Measurements from ENCODE around the gene TIMM44. TPM values are rescaled to one million over a fixed set of nuclear protein-coding genes. Genes with fewer than 3 reads are reported as not detected.
"Not testable (repeated sequence)": the region's sequence is repeated elsewhere in the genome, so short reads cannot be mapped to it uniquely, and the experiment has no call there.

TIMM44 gene
- total and polyA plus RNA-seq, 4 donors, result 17.7 to 35.8 (median 26.6) TPM

GRCh38 chr19:7961920-7962626, 18.6 kb upstream of the TIMM44 start:
- DNase-seq (ENCODE audit: low spot score), result no peak

GRCh38 chr19:7961082-7961481, 17.6 kb upstream of the TIMM44 start:
- WGBS, result 96% methylated on average over 4 of the region's 4 CpGs
- H3K27ac ChIP-seq (ENCODE audit: low read depth in 1 of 2, low read length in 2 of 2); H3K9me3 ChIP-seq (ENCODE audit: control insufficient read depth in 4 of 4, low read length in 3 of 4); H3K27me3 ChIP-seq (ENCODE audit: control insufficient read depth in 4 of 4, insufficient read depth in 4 of 4, low read length in 3 of 4); H3K4me3 ChIP-seq (ENCODE audit: low read depth in 1 of 3, low read length in 3 of 3); DNase-seq (ENCODE audit: low spot score); H3K9ac ChIP-seq (ENCODE audit: low read depth in 1 of 2, low read length in 2 of 2): not testable (repeated sequence)
- H3K4me1 ChIP-seq (ENCODE audit: control insufficient read depth in 4 of 4, insufficient read depth in 4 of 4, low read length in 3 of 4), result peaks cover 3 to 25% (median 18%) of the 10 kb centered on the region in 4 donors
- H3K36me3 ChIP-seq (ENCODE audit: control insufficient read depth in 4 of 4, insufficient read depth in 3 of 4, low read depth in 1 of 4, low read length in 3 of 4), result peaks cover 3 to 20% (median 12%) of the 10 kb centered on the region in 4 donors

More at GRCh38 chr19:7961920-7962626, 18.6 kb upstream of the TIMM44 start:
- no peaks in the 10 kb centered on the region for H3K9me3 ChIP-seq (ENCODE audit: control insufficient read depth in 4 of 4, low read length in 3 of 4)
- H3K27me3 ChIP-seq (ENCODE audit: control insufficient read depth in 4 of 4, insufficient read depth in 4 of 4, low read length in 3 of 4), result no peaks in the 10 kb centered on the region
- peak overlapping the region in 1 of 3 donors; percentile 29 for H3K4me3 ChIP-seq (ENCODE audit: low read depth in 1 of 3, low read length in 3 of 3)
- H3K36me3 ChIP-seq (ENCODE audit: control insufficient read depth in 4 of 4, insufficient read depth in 3 of 4, low read depth in 1 of 4, low read length in 3 of 4), result peaks cover 3 to 29% (median 18%) of the 10 kb centered on the region in 4 donors
- 39% methylated on average over 13 of the region's 13 CpGs for WGBS
- peaks cover 3 to 25% (median 18%) of the 10 kb centered on the region in 4 donors for H3K4me1 ChIP-seq (ENCODE audit: control insufficient read depth in 4 of 4, insufficient read depth in 4 of 4, low read length in 3 of 4)
- H3K27ac ChIP-seq (ENCODE audit: low read depth in 1 of 2, low read length in 2 of 2), result peak overlapping the region; percentile 44 to 62
- no peak for TF ChIP-seq RAD21 (IDR thresholded peaks at IDR 0.05)
- H3K9ac ChIP-seq (ENCODE audit: low read depth in 1 of 2, low read length in 2 of 2), result peak overlapping the region in 1 of 2 donors; percentile 63

- DNase-seq (ENCODE audit: low spot score), result no peak
- Histone ChIP-seq H3K4me1 (ENCODE audit: control insufficient read depth in 4 of 4, insufficient read depth in 4 of 4, low read length in 3 of 4) (peaks cover 3 to 25% (median 18%) of the 10 kb centered on the region in 4 donors), H3K27ac (ENCODE audit: low read depth in 1 of 2, low read length in 2 of 2) (no peak overlapping the region), H3K9me3 (ENCODE audit: control insufficient read depth in 4 of 4, low read length in 3 of 4) (no peaks in the 10 kb centered on the region), H3K4me3 (ENCODE audit: low read depth in 1 of 3, low read length in 3 of 3) (no peak overlapping the region), H3K36me3 (ENCODE audit: control insufficient read depth in 4 of 4, insufficient read depth in 3 of 4, low read depth in 1 of 4, low read length in 3 of 4) (peaks cover 3 to 13% (median 7%) of the 10 kb centered on the region in 4 donors), H3K9ac (ENCODE audit: low read depth in 1 of 2, low read length in 2 of 2) (no peak overlapping the region), H3K27me3 (ENCODE audit: control insufficient read depth in 4 of 4, insufficient read depth in 4 of 4, low read length in 3 of 4) (no peaks in the 10 kb centered on the region)
- no peak for TF ChIP-seq RXRA (IDR thresholded peaks at IDR 0.05)
- TF ChIP-seq GABPA (IDR thresholded peaks at IDR 0.05 in 1 of 2, conservative IDR thresholded peaks at IDR 0.05 in 1 of 2), result no peak
- TF ChIP-seq, protein P1, sequence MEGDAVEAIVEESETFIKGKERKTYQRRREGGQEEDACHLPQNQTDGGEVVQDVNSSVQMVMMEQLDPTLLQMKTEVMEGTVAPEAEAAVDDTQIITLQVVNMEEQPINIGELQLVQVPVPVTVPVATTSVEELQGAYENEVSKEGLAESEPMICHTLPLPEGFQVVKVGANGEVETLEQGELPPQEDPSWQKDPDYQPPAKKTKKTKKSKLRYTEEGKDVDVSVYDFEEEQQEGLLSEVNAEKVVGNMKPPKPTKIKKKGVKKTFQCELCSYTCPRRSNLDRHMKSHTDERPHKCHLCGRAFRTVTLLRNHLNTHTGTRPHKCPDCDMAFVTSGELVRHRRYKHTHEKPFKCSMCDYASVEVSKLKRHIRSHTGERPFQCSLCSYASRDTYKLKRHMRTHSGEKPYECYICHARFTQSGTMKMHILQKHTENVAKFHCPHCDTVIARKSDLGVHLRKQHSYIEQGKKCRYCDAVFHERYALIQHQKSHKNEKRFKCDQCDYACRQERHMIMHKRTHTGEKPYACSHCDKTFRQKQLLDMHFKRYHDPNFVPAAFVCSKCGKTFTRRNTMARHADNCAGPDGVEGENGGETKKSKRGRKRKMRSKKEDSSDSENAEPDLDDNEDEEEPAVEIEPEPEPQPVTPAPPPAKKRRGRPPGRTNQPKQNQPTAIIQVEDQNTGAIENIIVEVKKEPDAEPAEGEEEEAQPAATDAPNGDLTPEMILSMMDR (IDR thresholded peaks at IDR 0.05; ENCODE audit: low read depth, low read length, missing input control), result no peak
- no peak for TF ChIP-seq FOXA1 (IDR thresholded peaks at IDR 0.05)
- TF ChIP-seq, protein P2, sequence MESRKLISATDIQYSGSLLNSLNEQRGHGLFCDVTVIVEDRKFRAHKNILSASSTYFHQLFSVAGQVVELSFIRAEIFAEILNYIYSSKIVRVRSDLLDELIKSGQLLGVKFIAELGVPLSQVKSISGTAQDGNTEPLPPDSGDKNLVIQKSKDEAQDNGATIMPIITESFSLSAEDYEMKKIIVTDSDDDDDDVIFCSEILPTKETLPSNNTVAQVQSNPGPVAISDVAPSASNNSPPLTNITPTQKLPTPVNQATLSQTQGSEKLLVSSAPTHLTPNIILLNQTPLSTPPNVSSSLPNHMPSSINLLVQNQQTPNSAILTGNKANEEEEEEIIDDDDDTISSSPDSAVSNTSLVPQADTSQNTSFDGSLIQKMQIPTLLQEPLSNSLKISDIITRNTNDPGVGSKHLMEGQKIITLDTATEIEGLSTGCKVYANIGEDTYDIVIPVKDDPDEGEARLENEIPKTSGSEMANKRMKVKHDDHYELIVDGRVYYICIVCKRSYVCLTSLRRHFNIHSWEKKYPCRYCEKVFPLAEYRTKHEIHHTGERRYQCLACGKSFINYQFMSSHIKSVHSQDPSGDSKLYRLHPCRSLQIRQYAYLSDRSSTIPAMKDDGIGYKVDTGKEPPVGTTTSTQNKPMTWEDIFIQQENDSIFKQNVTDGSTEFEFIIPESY (IDR thresholded peaks at IDR 0.05), result no peak
- no peak for TF ChIP-seq TAF1 (conservative IDR thresholded peaks at IDR 0.05)
- TF ChIP-seq JUND (IDR thresholded peaks at IDR 0.05), result no peak
- 75% methylated on average over 6 of the region's 6 CpGs for whole genome bisulfite sequencing
Observed at GRCh38 chr19:7959211-7959610, 15.7 kb upstream of the TIMM44 start.
